ENCODE data around the gene PCSK6.

Gene PCSK6

DNA sequence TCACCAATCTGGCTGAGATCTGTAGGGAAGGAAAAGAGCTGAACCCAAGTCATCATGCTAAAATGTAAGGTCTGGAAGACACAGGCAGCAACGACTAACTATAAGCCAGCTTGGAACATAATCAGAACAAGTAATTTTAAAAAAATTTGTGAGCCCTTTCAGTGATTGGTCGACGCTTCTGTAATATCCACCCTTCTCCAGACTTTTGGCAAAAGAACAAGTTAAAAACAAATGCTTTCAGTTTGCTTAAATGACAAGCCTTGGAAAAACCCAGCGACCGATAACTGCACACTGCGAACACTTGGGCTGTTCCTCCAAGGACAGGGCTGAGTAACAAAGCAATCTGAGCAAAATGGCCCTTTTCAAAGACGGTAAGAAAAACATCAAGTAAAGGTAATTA lies 49.6 kb downstream of the PCSK6 start:
- TF ChIP-seq YY1 (IDR thresholded peaks at IDR 0.05; ENCODE audit: low read depth) (no peak), TCF12 (IDR thresholded peaks at IDR 0.05; ENCODE audit: low read depth) (no peak), FOXM1 (IDR thresholded peaks at IDR 0.05; ENCODE audit: borderline replicate concordance, low read depth) (no peak), TAF1 (IDR thresholded peaks at IDR 0.05; ENCODE audit: low read depth) (no peak), TEAD4 (IDR thresholded peaks at IDR 0.05) (no peak), NFIC (IDR thresholded peaks at IDR 0.05) (no peak)

DNA sequence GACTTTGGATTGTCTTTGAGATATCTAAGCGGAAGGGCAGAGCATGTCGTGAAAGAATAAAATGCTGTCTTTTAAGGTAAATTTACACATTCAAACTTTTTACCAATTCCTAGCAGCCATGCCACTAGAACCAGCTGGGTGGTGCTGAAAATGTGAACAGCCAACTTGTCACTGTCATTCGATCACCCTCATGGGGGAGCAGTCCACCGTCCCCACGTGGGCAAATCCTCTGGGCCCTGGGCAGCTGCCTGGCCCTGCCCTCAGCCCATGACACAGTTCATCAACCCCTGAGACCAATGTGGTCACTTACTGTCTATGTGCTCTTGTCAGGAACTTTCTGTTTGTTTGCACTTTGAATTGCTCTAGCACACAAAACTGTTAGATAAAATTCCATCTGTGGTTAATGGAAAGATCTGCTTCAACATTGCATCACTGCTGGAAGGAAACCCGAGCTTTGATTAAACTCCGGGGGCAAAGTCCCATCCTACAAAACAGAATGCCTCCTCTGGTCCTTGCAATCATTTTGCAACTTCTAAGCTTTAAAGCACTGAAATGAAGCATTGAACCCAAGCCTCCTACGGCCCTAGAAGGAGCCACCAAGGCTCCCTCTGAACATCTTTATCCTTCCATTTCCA lies 50.1 kb downstream of the PCSK6 start:
- no peak for TF ChIP-seq CREB1 (IDR thresholded peaks at IDR 0.05; ENCODE audit: low read depth)
- TF ChIP-seq TCF12 (IDR thresholded peaks at IDR 0.05; ENCODE audit: low read depth), result no peak
- no peak for TF ChIP-seq YY1 (IDR thresholded peaks at IDR 0.05; ENCODE audit: low read depth)
- no peak for TF ChIP-seq EGR1 (IDR thresholded peaks at IDR 0.05)
- no peak for TF ChIP-seq TEAD4 (IDR thresholded peaks at IDR 0.05)
- TF ChIP-seq CEBPB (IDR thresholded peaks at IDR 0.05), result no peak
- TF ChIP-seq NFIC (IDR thresholded peaks at IDR 0.05), result no peak
- TF ChIP-seq ZBTB7A (IDR thresholded peaks at IDR 0.05; ENCODE audit: low read depth), result no peak
- no peak for TF ChIP-seq TAF1 (IDR thresholded peaks at IDR 0.05; ENCODE audit: low read depth)
- no peak for TF ChIP-seq RAD21 (IDR thresholded peaks at IDR 0.05; ENCODE audit: low read depth)
- TF ChIP-seq, protein P1, sequence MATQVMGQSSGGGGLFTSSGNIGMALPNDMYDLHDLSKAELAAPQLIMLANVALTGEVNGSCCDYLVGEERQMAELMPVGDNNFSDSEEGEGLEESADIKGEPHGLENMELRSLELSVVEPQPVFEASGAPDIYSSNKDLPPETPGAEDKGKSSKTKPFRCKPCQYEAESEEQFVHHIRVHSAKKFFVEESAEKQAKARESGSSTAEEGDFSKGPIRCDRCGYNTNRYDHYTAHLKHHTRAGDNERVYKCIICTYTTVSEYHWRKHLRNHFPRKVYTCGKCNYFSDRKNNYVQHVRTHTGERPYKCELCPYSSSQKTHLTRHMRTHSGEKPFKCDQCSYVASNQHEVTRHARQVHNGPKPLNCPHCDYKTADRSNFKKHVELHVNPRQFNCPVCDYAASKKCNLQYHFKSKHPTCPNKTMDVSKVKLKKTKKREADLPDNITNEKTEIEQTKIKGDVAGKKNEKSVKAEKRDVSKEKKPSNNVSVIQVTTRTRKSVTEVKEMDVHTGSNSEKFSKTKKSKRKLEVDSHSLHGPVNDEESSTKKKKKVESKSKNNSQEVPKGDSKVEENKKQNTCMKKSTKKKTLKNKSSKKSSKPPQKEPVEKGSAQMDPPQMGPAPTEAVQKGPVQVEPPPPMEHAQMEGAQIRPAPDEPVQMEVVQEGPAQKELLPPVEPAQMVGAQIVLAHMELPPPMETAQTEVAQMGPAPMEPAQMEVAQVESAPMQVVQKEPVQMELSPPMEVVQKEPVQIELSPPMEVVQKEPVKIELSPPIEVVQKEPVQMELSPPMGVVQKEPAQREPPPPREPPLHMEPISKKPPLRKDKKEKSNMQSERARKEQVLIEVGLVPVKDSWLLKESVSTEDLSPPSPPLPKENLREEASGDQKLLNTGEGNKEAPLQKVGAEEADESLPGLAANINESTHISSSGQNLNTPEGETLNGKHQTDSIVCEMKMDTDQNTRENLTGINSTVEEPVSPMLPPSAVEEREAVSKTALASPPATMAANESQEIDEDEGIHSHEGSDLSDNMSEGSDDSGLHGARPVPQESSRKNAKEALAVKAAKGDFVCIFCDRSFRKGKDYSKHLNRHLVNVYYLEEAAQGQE (IDR thresholded peaks at IDR 0.05; ENCODE audit: low read depth), result no peak
- TF ChIP-seq EP300 (IDR thresholded peaks at IDR 0.05; ENCODE audit: borderline replicate concordance), result no peak
- TF ChIP-seq FOXM1 (IDR thresholded peaks at IDR 0.05; ENCODE audit: borderline replicate concordance, low read depth), result no peak
- TF ChIP-seq, protein P2, sequence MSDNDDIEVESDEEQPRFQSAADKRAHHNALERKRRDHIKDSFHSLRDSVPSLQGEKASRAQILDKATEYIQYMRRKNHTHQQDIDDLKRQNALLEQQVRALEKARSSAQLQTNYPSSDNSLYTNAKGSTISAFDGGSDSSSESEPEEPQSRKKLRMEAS (IDR thresholded peaks at IDR 0.05), result no peak
- TF ChIP-seq, protein P3, sequence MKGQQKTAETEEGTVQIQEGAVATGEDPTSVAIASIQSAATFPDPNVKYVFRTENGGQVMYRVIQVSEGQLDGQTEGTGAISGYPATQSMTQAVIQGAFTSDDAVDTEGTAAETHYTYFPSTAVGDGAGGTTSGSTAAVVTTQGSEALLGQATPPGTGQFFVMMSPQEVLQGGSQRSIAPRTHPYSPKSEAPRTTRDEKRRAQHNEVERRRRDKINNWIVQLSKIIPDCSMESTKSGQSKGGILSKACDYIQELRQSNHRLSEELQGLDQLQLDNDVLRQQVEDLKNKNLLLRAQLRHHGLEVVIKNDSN (IDR thresholded peaks at IDR 0.05), result no peak

DNA sequence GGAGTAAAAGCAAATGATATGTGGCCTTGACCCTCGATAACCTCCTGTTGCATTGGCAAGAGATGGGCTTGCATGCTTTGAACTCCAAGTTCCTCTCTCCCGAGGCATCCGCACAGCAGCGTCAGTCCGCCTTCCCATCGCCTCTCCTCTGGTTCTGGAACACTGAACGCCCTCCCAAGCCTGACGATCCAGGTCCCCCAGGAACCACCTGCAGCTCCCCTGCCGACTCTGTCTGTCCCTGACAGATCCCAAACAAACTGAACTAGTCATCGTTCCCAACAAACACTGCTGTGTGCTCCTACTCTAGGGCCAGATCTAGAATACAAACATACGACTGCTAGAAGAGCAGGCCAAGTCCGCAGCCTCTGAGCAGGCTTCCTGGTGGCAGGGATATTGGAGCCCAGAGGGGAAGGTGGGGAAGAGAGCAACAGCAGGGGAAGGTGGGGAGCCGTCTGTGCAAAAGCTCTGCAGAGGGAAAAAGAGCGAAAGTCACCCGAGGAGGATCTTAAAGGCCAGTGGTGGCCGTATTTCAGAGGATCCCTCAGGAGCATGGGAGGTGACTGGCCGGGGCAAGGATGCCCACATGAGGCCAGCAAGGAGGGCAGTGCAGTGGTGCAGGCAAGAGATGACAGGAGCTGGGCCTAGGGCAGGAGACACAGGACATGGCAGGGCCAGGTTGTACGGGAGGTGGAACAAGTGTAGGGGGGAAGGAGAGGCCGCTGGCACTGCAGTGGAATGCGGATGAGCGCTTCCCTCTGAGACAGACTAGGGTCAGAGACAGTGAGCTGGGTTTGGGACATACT lies 50.8 kb downstream of the PCSK6 start:
- TF ChIP-seq CREB1 (IDR thresholded peaks at IDR 0.05; ENCODE audit: low read depth), result no peak
- TF ChIP-seq FOXM1 (IDR thresholded peaks at IDR 0.05; ENCODE audit: borderline replicate concordance, low read depth), result no peak
- no peak for TF ChIP-seq CEBPB (IDR thresholded peaks at IDR 0.05)
- no peak for TF ChIP-seq EGR1 (IDR thresholded peaks at IDR 0.05)

DNA sequence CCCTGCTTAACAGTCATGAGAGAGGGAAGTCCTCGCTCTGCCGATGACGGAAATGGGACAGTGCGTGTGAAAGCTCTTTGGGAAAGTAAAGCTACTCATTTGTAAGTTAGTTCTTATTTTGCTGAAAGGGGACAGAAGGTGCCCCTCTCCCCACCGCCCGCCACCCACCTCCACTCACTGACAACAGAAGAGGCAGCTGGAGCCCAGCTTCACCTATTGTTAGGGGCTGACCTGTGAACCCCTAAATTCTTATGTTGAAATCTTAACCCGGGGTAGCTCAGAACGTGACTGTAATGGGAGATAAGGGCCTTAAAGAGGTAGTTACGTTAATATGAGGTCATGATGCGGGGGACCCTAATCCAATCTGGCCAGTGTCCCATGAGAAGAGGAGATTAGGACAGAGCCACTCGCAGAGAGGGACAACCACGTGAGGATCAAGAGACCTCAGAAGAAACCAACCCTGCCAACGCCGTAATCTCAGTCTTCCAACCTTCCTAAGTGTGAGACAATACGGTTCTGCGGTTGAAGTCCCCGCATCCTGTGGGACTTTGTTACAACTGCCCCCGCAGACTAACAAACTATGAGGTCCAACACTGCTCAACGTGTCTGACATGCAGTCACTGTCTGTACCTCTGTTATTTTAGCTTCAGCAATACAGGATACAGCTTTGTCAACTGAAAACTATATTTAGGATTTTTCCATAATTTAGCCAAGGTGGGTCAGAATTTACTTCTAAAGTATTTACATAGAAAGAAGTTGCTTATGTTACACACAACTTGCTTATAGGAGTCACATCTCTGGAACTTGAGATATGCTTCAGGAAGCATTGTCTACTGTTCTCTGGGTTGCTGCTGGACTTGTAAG lies 51.7 kb downstream of the PCSK6 start:
- no peak for TF ChIP-seq TCF12 (IDR thresholded peaks at IDR 0.05; ENCODE audit: low read depth)
- TF ChIP-seq, protein P1 (IDR thresholded peaks at IDR 0.05; ENCODE audit: low read depth), result no peak
- TF ChIP-seq, protein P3 (IDR thresholded peaks at IDR 0.05), result no peak
- no peak for TF ChIP-seq FOXM1 (IDR thresholded peaks at IDR 0.05; ENCODE audit: borderline replicate concordance, low read depth)
- TF ChIP-seq, protein P2 (IDR thresholded peaks at IDR 0.05), result no peak
- TF ChIP-seq ZBTB7A (IDR thresholded peaks at IDR 0.05; ENCODE audit: low read depth), result no peak
- TF ChIP-seq NFIC (IDR thresholded peaks at IDR 0.05), result no peak
- TF ChIP-seq RAD21 (IDR thresholded peaks at IDR 0.05; ENCODE audit: low read depth), result no peak
- TF ChIP-seq CEBPB (IDR thresholded peaks at IDR 0.05), result no peak
- no peak for TF ChIP-seq CREB1 (IDR thresholded peaks at IDR 0.05; ENCODE audit: low read depth)
- TF ChIP-seq EP300 (IDR thresholded peaks at IDR 0.05; ENCODE audit: borderline replicate concordance), result no peak
- TF ChIP-seq EGR1 (IDR thresholded peaks at IDR 0.05), result no peak
- TF ChIP-seq YY1 (IDR thresholded peaks at IDR 0.05; ENCODE audit: low read depth), result no peak
- TF ChIP-seq TEAD4 (IDR thresholded peaks at IDR 0.05), result no peak
- TF ChIP-seq TAF1 (IDR thresholded peaks at IDR 0.05; ENCODE audit: low read depth), result no peak

DNA sequence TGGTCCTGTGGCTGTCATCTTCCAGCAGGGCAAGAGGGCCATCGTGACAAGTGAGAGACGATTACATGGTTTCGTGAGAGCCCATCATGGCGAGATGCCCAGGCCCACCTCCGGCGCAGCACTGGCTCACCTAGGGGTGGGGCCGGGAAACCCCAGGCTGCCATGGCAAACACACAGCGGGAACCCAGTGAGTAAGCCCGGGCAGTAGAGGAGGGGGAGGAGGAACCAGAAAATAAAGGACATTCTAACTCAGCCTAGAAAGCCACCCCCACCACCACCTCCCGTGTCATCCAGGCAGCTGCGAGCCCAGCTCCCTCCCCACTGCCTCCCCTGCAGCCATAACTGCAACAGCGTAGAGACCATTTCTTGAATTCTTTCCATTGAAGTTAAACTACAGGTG lies 52.3 kb downstream of the PCSK6 start:
- TF ChIP-seq, protein P1 (IDR thresholded peaks at IDR 0.05; ENCODE audit: low read depth), result no peak
- TF ChIP-seq CREB1 (IDR thresholded peaks at IDR 0.05; ENCODE audit: low read depth), result no peak

Data from Ishikawa (cell line).